ENCODE results near the gene NUBP2.

GRCh38 chr16:1774448-1774780 lies 8.3 kb upstream of the NUBP2 start:
- TF ChIP-seq CTCF (conservative IDR thresholded peaks at IDR 0.05 in 1 of 2, IDR thresholded peaks at IDR 0.05 in 1 of 2; ENCODE audit: low read depth in 1 of 2, low read length in 2 of 2): no peak
- no peak for TF ChIP-seq EZH2 (IDR thresholded peaks at IDR 0.05; ENCODE audit: low read length, missing control alignments)

All from fibroblast of lung (primary cell).